H1 (cell line): ENCODE data around the gene TMEM106A. TPM values are rescaled to one million over a fixed set of nuclear protein-coding genes. Genes with fewer than 3 reads are reported as not detected.

Experiments
- CTCF ChIA-PET: fragments of 300-600 bp; sonication (Branson Sonifier 250); formaldehyde crosslinking; loops from one replicate; lab custom pipeline; 2021; ENCODE audit not compliant: partially characterized antibody; lab: Charles Lee
- POLR2A ChIA-PET: fragments of 300-600 bp; sonication (Branson Sonifier 250); formaldehyde crosslinking; loops from one replicate; lab custom pipeline; 2021; ENCODE audit warnings: inconsistent platforms; ENCODE audit not compliant: partially characterized antibody; lab: Charles Lee
- DNase-seq, 2 experiments: peaks; one replicate each; pipeline versions ENCODE4 v3.0.0 to v3.0.0-alpha.2; 2010 to 2022; ENCODE audit warnings: low spot score in 2 of 2, low read depth in 1 of 2, mixed read lengths in 1 of 2
- FAIRE-seq: peaks from 2 replicates; lab custom pipeline; 2011; peaks lifted over from hg19 to GRCh38; lab: Jason Lieb, UNC
- H2AFZ ChIP-seq: 2 replicates; pipeline ENCODE4 v1.8.1; 2012; ENCODE audit warnings: low read length, inconsistent platforms
- H2AK5ac ChIP-seq: 2 replicates; pipeline ENCODE4 v1.6.1; 2013; ENCODE audit warnings: low read depth, low read length
- H2BK120ac ChIP-seq: replicated peaks from 2 replicates; pipeline ENCODE3; 2013; ENCODE audit warnings: low read depth, low read length, inconsistent platforms
- H2BK12ac ChIP-seq: 2 replicates; pipeline ENCODE4 v1.6.1; 2013; ENCODE audit warnings: low read depth, low read length
- H2BK15ac ChIP-seq: 2 replicates; pipeline ENCODE4 v1.6.1; 2013; ENCODE audit warnings: low read length
- H2BK20ac ChIP-seq: 2 replicates; pipeline ENCODE4 v1.6.1; 2013; ENCODE audit warnings: low read length
- H2BK5ac ChIP-seq: 2 replicates; pipeline ENCODE4 v1.6.1; 2013; ENCODE audit warnings: low read depth, low read length
- H3K14ac ChIP-seq: 2 replicates; pipeline ENCODE4 v1.6.1; 2013; ENCODE audit warnings: inconsistent platforms; ENCODE audit not compliant: insufficient read length
- H3K18ac ChIP-seq: 2 replicates; pipeline ENCODE4 v1.6.1; 2013; ENCODE audit warnings: low read length; ENCODE audit errors: extremely low read depth
- H3K23ac ChIP-seq: 2 replicates; pipeline ENCODE4 v1.6.1; 2013; ENCODE audit warnings: inconsistent platforms; ENCODE audit not compliant: insufficient read length
- H3K23me2 ChIP-seq: 2 replicates; pipeline ENCODE4 v1.6.1; 2013; ENCODE audit warnings: low read depth, low read length
- H3K27ac ChIP-seq: 2 replicates; pipeline ENCODE4 v1.6.1; 2011; ENCODE audit warnings: low read depth, low read length, inconsistent platforms
- H3K27me3 ChIP-seq, 4 experiments: replicated peaks in 1 of 4; 1 replicate in 1 of 4; 2 replicates in 3 of 4; pipeline versions ENCODE4 v1.6.1 to v1.8.1; 2011 to 2013; ENCODE audit warnings: low read length in 3 of 4, mild to moderate bottlenecking in 3 of 4, inconsistent platforms in 2 of 4, mixed read lengths in 2 of 4, moderate library complexity in 1 of 4; ENCODE audit not compliant: control insufficient read depth in 3 of 4, insufficient read depth in 3 of 4; ENCODE audit errors: extremely low read depth in 1 of 4
- H3K36me3 ChIP-seq, 4 experiments: 2 replicates each; pipeline versions ENCODE4 v1.6.1 to v1.8.1; 2011 to 2013; ENCODE audit warnings: mild to moderate bottlenecking in 4 of 4, low read length in 3 of 4, moderate library complexity in 2 of 4, control low read depth in 1 of 4, inconsistent platforms in 1 of 4; ENCODE audit not compliant: insufficient read depth in 4 of 4, control insufficient read depth in 2 of 4
- H3K4ac ChIP-seq: replicated peaks from 2 replicates; pipeline ENCODE3; 2013; ENCODE audit warnings: low read length, low read depth, mixed read lengths, inconsistent platforms; ENCODE audit not compliant: insufficient read length
- H3K4me1 ChIP-seq, 4 experiments: replicated peaks in 1 of 4; 1 replicate in 1 of 4; 2 replicates in 3 of 4; pipeline versions ENCODE4 v1.6.1 to v1.8.1; 2011 to 2013; ENCODE audit warnings: low read length in 3 of 4, inconsistent platforms in 2 of 4, mixed read lengths in 1 of 4; ENCODE audit not compliant: insufficient read depth in 4 of 4, control insufficient read depth in 3 of 4
- H3K4me2 ChIP-seq, 2 experiments: 2 replicates each; pipeline versions ENCODE4 v1.6.1 to v1.8.1; 2011 to 2013; ENCODE audit warnings: low read depth in 2 of 2, low read length in 2 of 2, control low read depth in 1 of 2, inconsistent platforms in 1 of 2, mild to moderate bottlenecking in 1 of 2; ENCODE audit not compliant: insufficient read depth in 1 of 2
- H3K4me3 ChIP-seq, 4 experiments: fragments of 200-600, 300-600 bp in 1 of 4; sonication (generic), shearing (Covaris generic), sonication (Bioruptor Twin) in 1 of 4; 2 replicates each; pipeline versions ENCODE4 v1.5.1 to v1.8.1; 2011 to 2016; ENCODE audit warnings: low read length in 4 of 4, low read depth in 3 of 4, control low read depth in 2 of 4, inconsistent platforms in 2 of 4, mild to moderate bottlenecking in 2 of 4, mixed read lengths in 1 of 4, moderate library complexity in 1 of 4; ENCODE audit not compliant: insufficient read depth in 2 of 4; ENCODE audit errors: extremely low read depth in 1 of 4
- H3K56ac ChIP-seq: replicated peaks from 2 replicates; pipeline ENCODE3; 2013; ENCODE audit warnings: low read depth, mild to moderate bottlenecking, mixed read lengths, low read length, inconsistent platforms; ENCODE audit not compliant: insufficient read length
- H3K79me1 ChIP-seq: 2 replicates; pipeline ENCODE4 v1.6.1; 2013; ENCODE audit warnings: low read depth, low read length, control low read depth
- H3K79me2 ChIP-seq, 2 experiments: 2 replicates each; pipeline versions ENCODE4 v1.6.1 to v1.8.1; 2012 to 2013; ENCODE audit warnings: low read length in 2 of 2, mild to moderate bottlenecking in 2 of 2, inconsistent platforms in 1 of 2; ENCODE audit not compliant: insufficient read depth in 2 of 2, control insufficient read depth in 1 of 2
- H3K9ac ChIP-seq, 4 experiments: replicated peaks in 1 of 4; 1 replicate in 1 of 4; 2 replicates in 3 of 4; pipeline versions ENCODE4 v1.6.1 to v1.8.1; 2011 to 2013; ENCODE audit warnings: low read depth in 3 of 4, low read length in 3 of 4, control low read depth in 2 of 4, mild to moderate bottlenecking in 2 of 4, moderate library complexity in 2 of 4, inconsistent platforms in 1 of 4; ENCODE audit errors: extremely low read depth in 1 of 4
- H3K9me3 ChIP-seq, 2 experiments: 2 replicates each; pipeline versions ENCODE4 v1.6.1 to v1.8.1; 2012 to 2013; ENCODE audit warnings: mild to moderate bottlenecking in 2 of 2, moderate library complexity in 2 of 2, control low read depth in 1 of 2, inconsistent platforms in 1 of 2, low read depth in 1 of 2, low read length in 1 of 2, mixed read lengths in 1 of 2; ENCODE audit not compliant: insufficient read depth in 2 of 2
- H4K20me1 ChIP-seq, 2 experiments: replicated peaks in 1 of 2; 2 replicates each; pipeline versions ENCODE3 to v1.8.1; 2011 to 2013; ENCODE audit warnings: inconsistent platforms in 2 of 2, low read length in 2 of 2, mild to moderate bottlenecking in 1 of 2; ENCODE audit not compliant: insufficient read depth in 2 of 2, control insufficient read depth in 1 of 2
- H4K5ac ChIP-seq: 2 replicates; pipeline ENCODE4 v1.6.1; 2013; ENCODE audit warnings: low read length, low read depth, mixed read lengths, inconsistent platforms; ENCODE audit not compliant: insufficient read length
- H4K8ac ChIP-seq: 2 replicates; pipeline ENCODE4 v1.8.0; 2013; ENCODE audit warnings: mild to moderate bottlenecking, moderate library complexity, low read length, inconsistent platforms; ENCODE audit not compliant: insufficient read depth; ENCODE audit errors: extremely low read depth
- H4K91ac ChIP-seq: replicated peaks from 2 replicates; pipeline ENCODE3; 2013; ENCODE audit warnings: low read length, mixed read lengths, inconsistent platforms; ENCODE audit not compliant: insufficient read length
- CHD2 ChIP-seq: IDR thresholded peaks from 2 replicates; pipeline ENCODE4 v1.6.1; 2012; ENCODE audit warnings: low read length, improper control_type of control experiment
- CTBP2 ChIP-seq: IDR thresholded peaks from 2 replicates; pipeline ENCODE4 v1.7.0; 2011; ENCODE audit warnings: borderline replicate concordance, mild to moderate bottlenecking, moderate library complexity, mixed read lengths, low read length; ENCODE audit not compliant: insufficient read depth, insufficient read length
- CTCF ChIP-seq, 3 experiments: IDR thresholded peaks; 1 replicate in 2 of 3; 2 replicates in 1 of 3; pipeline versions ENCODE4 v1.5.1 to v1.6.1; 2011; ENCODE audit warnings: low read length in 3 of 3, mild to moderate bottlenecking in 3 of 3, inconsistent platforms in 2 of 3, low read depth in 1 of 3, moderate library complexity in 1 of 3; ENCODE audit not compliant: insufficient read depth in 1 of 3; ENCODE audit errors: control extremely low read depth in 1 of 3
- PHF8 ChIP-seq: fragments of 200-600 bp; sonication (generic); conservative IDR thresholded peaks from 2 replicates; pipeline ENCODE4 v1.7.1; 2012; ENCODE audit warnings: low read depth, mild to moderate bottlenecking, inconsistent platforms, low read length, moderate library complexity
- RXRA ChIP-seq: IDR thresholded peaks from 2 replicates; pipeline ENCODE4 v1.6.1; 2011; ENCODE audit warnings: low read depth, mild to moderate bottlenecking, low read length, moderate library complexity; ENCODE audit not compliant: insufficient read depth
- SIRT6 ChIP-seq: IDR thresholded peaks from one replicate; pipeline ENCODE4 v1.7.1; 2012; ENCODE audit warnings: low read length, inconsistent platforms
- WGBS, 2 experiments: shearing (Covaris generic) in 1 of 2; methylation state at CpG; one replicate each; pipeline versions ENCODE4 v1.1.6 to v1.1.7; 2013 to 2015; ENCODE audit warnings: low lambda C conversion rate in 2 of 2, mixed read lengths in 2 of 2, inconsistent platforms in 1 of 2, low coverage in 1 of 2, missing lambda C conversion rate in 1 of 2; ENCODE audit not compliant: insufficient replicate concordance in 2 of 2, insufficient coverage in 1 of 2, insufficient read length in 1 of 2; ENCODE audit errors: extremely low coverage in 1 of 2, missing lambda C conversion rate in 1 of 2; 5-methylcytosine and 5-hydroxymethylcytosine counted together
- polyA plus RNA-seq, 7 experiments: library from polyadenylated mRNA; depleted of rRNA in 3 of 7; stranded (reverse) in 5 of 7; unstranded in 2 of 7; fragments of >200 nt in 5 of 7; fragments of 200-250 nt in 2 of 7; gene quantifications; 1 replicate in 5 of 7; 2 replicates in 1 of 7; 4 replicates in 1 of 7; pipeline versions ENCODE4 v1.2.1 to v1.2.3, GENCODE V29; 2011 to 2013; ENCODE audit warnings: missing spikeins in 2 of 7, mixed read lengths in 2 of 7
- total RNA-seq: library from RNA; stranded (reverse); fragmentation: NEBNext Ultra II Directional; extraction: Animal tissue kit (Norgen Biotek cat#: 25700); gene quantifications from 2 replicates; pipeline ENCODE4 v1.2.1, GENCODE V29; 2021
- TF ChIP-seq, protein P1 (sequence below): IDR thresholded peaks from 2 replicates; pipeline ENCODE4 v1.6.1; 2012; ENCODE audit warnings: low read length, inconsistent platforms
- TF ChIP-seq, protein P2 (sequence below): IDR thresholded peaks from 2 replicates; pipeline ENCODE4 v1.6.1; 2011; ENCODE audit warnings: low read length, improper control_type of control experiment

The TMEM106A gene
- total and polyA plus RNA-seq, 2 of the 8 experiments (the other 6 are each of a cell fraction or from before 2014, with no cell fraction given) = 3.2 to 5.4 TPM

DNA sequence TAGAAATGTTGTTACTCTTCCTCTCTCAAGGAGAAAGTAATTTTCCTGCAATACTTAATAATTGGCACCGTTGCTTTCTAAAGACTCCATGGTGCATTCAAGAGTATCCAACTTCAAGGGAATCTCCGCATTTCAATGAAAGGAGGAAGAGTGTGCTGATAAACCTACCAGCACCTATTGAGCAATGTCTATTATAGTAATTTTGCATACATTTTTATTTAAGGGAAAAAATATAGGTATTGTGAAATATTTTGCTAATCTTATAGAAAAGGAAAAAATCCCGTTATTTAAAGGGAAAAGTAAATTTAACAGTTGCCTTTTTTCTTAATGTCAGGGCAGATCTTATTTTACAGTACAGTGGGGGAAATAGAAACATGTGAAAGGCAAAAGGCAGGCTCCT lies 1.1 kb upstream of the TMEM106A start:
- no peak overlapping the region for H2BK5ac ChIP-seq
- no peak overlapping the region for H3K23ac ChIP-seq
- no peak overlapping the region for H4K91ac ChIP-seq
- no peak overlapping the region for H4K8ac ChIP-seq
- H3K9me3 ChIP-seq = no peaks in the 10 kb centered on the region
- no peak overlapping the region; the same call in 1 of the 2 replicates for H2BK15ac ChIP-seq
- H3K4me1 ChIP-seq = peaks cover 0 to 5% (median 3%) of the 10 kb centered on the region in 4 experiments; a peak in 4 of 7 replicates
- ChIA-PET POLR2A (interaction anchor here (1.0 to 10.3 kb wide), 6 partner anchors 9 to 212 kb away, joined by 3 to 123 read pairs (median 6); partner anchors contain the start of gene RPL27), CTCF (no interaction called here)
- H3K56ac ChIP-seq = no peak overlapping the region
- H3K36me3 ChIP-seq = no peaks in the 10 kb centered on the region; a peak in 1 of 8 replicates
- H3K79me1 ChIP-seq = no peaks in the 10 kb centered on the region
- H2AK5ac ChIP-seq = no peak overlapping the region
- no peaks in the 10 kb centered on the region for H4K20me1 ChIP-seq
- H2AFZ ChIP-seq = no peak overlapping the region
- H3K18ac ChIP-seq = no peak overlapping the region
- H3K14ac ChIP-seq = no peak overlapping the region
- H3K79me2 ChIP-seq = no peaks in the 10 kb centered on the region
- no peak overlapping the region; a peak in 1 of 4 replicates for H3K4me2 ChIP-seq
- peaks cover 8% of the 10 kb centered on the region; the same call in 1 of the 2 replicates for H3K23me2 ChIP-seq
- WGBS, 2 experiments = 89% methylated on average over 3 of the region's 3 CpGs; no CpG with 5 or more reads in 1 of the 2 experiments
- DNase-seq (no peak), FAIRE-seq (no peak)
- no peak overlapping the region for H3K27ac ChIP-seq
- no peak overlapping the region for H3K4me3 ChIP-seq
- H3K27me3 ChIP-seq = peaks cover 0 to 2% (median 0%) of the 10 kb centered on the region in 4 experiments; a peak in 1 of 7 replicates
- H3K4ac ChIP-seq = no peak overlapping the region
- no peak overlapping the region for H2BK20ac ChIP-seq
- H2BK120ac ChIP-seq = no peak overlapping the region
- H2BK12ac ChIP-seq = no peak overlapping the region
- H3K9ac ChIP-seq = no peak overlapping the region
- no peak overlapping the region for H4K5ac ChIP-seq
- TF ChIP-seq, protein P1, sequence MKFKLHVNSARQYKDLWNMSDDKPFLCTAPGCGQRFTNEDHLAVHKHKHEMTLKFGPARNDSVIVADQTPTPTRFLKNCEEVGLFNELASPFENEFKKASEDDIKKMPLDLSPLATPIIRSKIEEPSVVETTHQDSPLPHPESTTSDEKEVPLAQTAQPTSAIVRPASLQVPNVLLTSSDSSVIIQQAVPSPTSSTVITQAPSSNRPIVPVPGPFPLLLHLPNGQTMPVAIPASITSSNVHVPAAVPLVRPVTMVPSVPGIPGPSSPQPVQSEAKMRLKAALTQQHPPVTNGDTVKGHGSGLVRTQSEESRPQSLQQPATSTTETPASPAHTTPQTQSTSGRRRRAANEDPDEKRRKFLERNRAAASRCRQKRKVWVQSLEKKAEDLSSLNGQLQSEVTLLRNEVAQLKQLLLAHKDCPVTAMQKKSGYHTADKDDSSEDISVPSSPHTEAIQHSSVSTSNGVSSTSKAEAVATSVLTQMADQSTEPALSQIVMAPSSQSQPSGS = no peak
- no peak for TF ChIP-seq CHD2
- no peak for TF ChIP-seq CTBP2
- TF ChIP-seq PHF8 = no peak
- TF ChIP-seq, protein P2, sequence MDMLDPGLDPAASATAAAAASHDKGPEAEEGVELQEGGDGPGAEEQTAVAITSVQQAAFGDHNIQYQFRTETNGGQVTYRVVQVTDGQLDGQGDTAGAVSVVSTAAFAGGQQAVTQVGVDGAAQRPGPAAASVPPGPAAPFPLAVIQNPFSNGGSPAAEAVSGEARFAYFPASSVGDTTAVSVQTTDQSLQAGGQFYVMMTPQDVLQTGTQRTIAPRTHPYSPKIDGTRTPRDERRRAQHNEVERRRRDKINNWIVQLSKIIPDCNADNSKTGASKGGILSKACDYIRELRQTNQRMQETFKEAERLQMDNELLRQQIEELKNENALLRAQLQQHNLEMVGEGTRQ = no peak
- TF ChIP-seq SIRT6 = no peak
- TF ChIP-seq CTCF (IDR thresholded peaks at IDR 0.05; ENCODE audit: control extremely low read depth in 1 of 3, insufficient read depth in 1 of 3, low read depth in 1 of 3, low read length in 3 of 3) = no peak
- TF ChIP-seq RXRA = no peak
